Middle frontal gyrus (tissue), 1 donor: ENCODE results near the gene HPSE.

Experiments used
- DNase-seq: peaks from one replicate; pipeline ENCODE4 v3.0.0-alpha.2; 2015; ENCODE audit warnings: low spot score; ENCODE audit errors: extremely low spot score

HPSE gene

GRCh38 chr4:83334425-83335241 lies at the start of gene HPSE:
Gene HPSE (minus strand): TSS chr4:83334848. CDS start chr4:83334782, 66 bp downstream.
- DNase-seq, result no peak

GRCh38 chr4:83382850-83383249 lies 48.2 kb upstream of the HPSE start:
- no peak for DNase-seq

- DNase-seq, result no peak
These were observed 46.5 kb upstream of the HPSE start for GRCh38 chr4:83381173-83381572.

- no peak for DNase-seq
These were observed 43.8 kb upstream of the HPSE start for GRCh38 chr4:83378419-83378818.

- no peak for DNase-seq
These were observed 38.3 kb upstream of the HPSE start for GRCh38 chr4:83372931-83373330.

GRCh38 chr4:83371936-83372335 lies 37.3 kb upstream of the HPSE start:
- DNase-seq, result no peak

- DNase-seq, result no peak
These were observed 36.6 kb upstream of the HPSE start for GRCh38 chr4:83371235-83371634.

- no peak for DNase-seq
These were observed 35.9 kb upstream of the HPSE start for GRCh38 chr4:83370640-83370906.

GRCh38 chr4:83369831-83370639 lies 35.4 kb upstream of the HPSE start:
- no peak for DNase-seq

GRCh38 chr4:83364312-83364711 lies 29.7 kb upstream of the HPSE start:
- DNase-seq, result no peak

- no peak for DNase-seq
These were observed 28.1 kb upstream of the HPSE start for GRCh38 chr4:83362492-83363329.

GRCh38 chr4:83361416-83362103 lies 26.9 kb upstream of the HPSE start:
- no peak for DNase-seq

- DNase-seq, result no peak
These were observed 25.4 kb upstream of the HPSE start for GRCh38 chr4:83360018-83360417.

GRCh38 chr4:83358410-83358809 lies 23.8 kb upstream of the HPSE start:
- no peak for DNase-seq

GRCh38 chr4:83356899-83357661 lies 22.4 kb upstream of the HPSE start:
- DNase-seq, result no peak

GRCh38 chr4:83353516-83353915 lies 18.9 kb upstream of the HPSE start:
- no peak for DNase-seq

- no peak for DNase-seq
These were observed 13.4 kb upstream of the HPSE start for GRCh38 chr4:83348074-83348473.

- DNase-seq, result no peak
These were observed 7.8 kb upstream of the HPSE start for GRCh38 chr4:83342476-83342875.

GRCh38 chr4:83340692-83341343 lies 6.2 kb upstream of the HPSE start:
- DNase-seq, result no peak

- no peak for DNase-seq
These were observed 4.9 kb upstream of the HPSE start for GRCh38 chr4:83339573-83339972.
